GM12874 (cell line): ENCODE results near the gene PIWIL4.

Source experiments
- TF ChIP-seq, protein P1 (sequence below): IDR thresholded peaks from 2 replicates; pipeline ENCODE4 v1.5.1; 2011; ENCODE audit warnings: low read depth, mild to moderate bottlenecking, control low read depth, low read length, moderate library complexity; ENCODE audit not compliant: insufficient read depth

The PIWIL4 gene

DNA sequence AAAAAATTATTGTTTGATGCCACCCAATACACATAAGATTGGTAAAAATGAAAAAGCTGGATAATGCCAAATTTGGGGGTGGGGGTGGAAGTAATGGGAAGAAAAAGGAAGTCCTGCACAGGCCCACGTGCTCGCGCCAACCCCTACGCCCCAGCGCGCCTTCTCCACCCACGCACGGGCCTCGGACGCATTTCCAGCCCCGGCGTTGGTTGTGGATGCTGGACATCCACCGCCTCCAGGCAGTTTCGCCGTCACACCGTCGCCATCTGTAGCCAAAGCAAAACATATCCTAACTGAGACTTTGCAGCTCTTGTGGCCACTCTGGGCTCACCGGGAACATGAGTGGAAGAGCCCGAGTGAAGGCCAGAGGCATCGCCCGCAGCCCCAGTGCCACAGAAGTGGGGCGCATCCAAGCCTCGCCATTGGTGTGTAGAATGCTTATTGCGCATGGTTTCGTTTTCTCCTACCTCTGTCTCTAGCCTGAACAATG lies at the start of gene PIWIL4:
Gene PIWIL4, plus strand, starts transcription at position 188 of the 490 bp plus-strand sequence. Its CDS starts 151 bp downstream, at position 339.
- TF ChIP-seq, protein P1, sequence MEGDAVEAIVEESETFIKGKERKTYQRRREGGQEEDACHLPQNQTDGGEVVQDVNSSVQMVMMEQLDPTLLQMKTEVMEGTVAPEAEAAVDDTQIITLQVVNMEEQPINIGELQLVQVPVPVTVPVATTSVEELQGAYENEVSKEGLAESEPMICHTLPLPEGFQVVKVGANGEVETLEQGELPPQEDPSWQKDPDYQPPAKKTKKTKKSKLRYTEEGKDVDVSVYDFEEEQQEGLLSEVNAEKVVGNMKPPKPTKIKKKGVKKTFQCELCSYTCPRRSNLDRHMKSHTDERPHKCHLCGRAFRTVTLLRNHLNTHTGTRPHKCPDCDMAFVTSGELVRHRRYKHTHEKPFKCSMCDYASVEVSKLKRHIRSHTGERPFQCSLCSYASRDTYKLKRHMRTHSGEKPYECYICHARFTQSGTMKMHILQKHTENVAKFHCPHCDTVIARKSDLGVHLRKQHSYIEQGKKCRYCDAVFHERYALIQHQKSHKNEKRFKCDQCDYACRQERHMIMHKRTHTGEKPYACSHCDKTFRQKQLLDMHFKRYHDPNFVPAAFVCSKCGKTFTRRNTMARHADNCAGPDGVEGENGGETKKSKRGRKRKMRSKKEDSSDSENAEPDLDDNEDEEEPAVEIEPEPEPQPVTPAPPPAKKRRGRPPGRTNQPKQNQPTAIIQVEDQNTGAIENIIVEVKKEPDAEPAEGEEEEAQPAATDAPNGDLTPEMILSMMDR, result no peak

DNA sequence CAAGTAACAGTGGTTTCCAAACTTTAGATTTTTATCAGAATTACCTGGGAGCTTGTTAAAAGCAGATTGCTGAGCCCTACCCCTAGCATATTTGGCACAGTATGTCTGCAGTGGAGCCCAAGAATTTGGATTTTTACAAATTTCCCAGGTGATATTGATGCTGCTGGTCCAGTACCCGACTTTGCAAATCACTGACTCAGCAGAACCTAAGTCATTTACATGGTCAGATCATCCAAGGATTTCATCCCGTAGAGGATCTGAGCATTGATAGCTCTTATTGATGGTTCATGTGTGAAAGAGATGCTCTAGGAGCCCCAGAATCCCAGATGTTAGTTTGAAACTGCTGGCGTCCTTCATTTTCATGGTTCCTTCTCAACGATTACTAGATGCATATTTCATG lies 48.9 kb upstream of the PIWIL4 start:
- TF ChIP-seq, protein P1, result no peak

DNA sequence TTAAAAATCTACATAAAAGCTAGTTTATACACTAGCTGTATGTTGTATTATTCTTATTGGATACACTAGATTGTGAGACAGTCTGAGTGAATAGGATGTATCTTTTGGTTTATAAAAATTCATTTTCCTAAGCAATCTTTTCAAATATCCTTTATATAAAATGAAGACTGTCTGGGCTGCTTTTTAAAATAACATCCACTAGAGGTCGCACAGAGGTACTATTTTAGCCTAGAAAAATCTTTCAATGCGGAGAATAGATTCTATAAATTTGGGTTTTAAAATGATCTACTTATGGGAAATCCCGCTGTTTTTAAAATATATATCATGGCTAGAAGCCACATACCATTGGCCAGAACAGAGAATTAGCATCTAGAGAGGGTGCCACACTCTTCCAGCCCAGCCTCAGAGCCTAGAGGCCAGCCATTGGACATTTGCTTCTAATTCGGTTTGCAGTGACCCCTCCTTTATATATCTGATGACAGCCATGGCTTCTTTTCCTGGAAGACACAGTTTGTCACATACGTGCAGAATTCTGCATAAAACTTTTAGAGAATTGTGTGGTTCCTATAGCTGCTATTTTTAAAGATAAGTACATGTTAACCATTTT lies 47.6 kb upstream of the PIWIL4 start:
- TF ChIP-seq, protein P1, result 0 out of 2 replicates have a peak, but pooled peaks have one; percentile 12

DNA sequence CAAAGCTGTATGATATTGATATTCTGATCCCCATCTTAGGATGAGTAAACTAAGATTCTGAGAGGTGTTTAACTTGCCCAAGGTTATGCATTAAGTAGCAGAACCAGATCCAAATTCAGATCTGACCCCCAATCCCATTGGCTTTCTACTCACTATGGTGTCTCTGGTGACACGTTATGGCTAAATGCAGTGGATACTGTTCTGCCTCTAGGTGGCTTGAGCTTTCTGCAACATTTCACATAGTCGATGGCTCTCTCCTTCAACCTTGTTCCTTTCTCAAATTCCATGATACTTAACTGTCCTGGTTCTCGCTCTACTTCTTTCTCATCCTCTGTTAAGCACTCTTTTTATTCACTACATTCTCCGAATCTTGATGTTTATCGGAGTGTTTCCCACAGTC lies 45.5 kb upstream of the PIWIL4 start:
- TF ChIP-seq, protein P1, result peak; percentile 41; the same call in 1 of the 2 replicates

DNA sequence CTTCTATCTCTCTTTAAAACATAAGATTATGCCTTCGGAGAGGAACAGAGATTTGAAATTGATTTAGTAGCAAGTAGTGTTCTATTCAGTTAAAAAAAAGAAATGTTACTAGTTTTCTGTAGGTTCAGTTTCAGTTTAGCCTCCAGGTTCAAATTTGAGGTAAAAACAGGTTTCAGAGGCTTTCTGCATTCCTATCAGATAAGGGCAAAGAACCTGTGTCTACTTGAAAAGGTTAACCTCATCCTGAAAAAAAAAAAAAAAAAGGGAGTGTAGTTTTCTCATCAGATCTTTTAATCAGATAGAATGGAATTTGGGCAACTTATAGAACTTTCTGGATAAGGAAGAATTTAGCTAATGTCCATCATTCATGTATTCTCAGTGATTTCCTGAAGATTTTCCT lies 42.8 kb upstream of the PIWIL4 start:
- TF ChIP-seq, protein P1, result no peak

DNA sequence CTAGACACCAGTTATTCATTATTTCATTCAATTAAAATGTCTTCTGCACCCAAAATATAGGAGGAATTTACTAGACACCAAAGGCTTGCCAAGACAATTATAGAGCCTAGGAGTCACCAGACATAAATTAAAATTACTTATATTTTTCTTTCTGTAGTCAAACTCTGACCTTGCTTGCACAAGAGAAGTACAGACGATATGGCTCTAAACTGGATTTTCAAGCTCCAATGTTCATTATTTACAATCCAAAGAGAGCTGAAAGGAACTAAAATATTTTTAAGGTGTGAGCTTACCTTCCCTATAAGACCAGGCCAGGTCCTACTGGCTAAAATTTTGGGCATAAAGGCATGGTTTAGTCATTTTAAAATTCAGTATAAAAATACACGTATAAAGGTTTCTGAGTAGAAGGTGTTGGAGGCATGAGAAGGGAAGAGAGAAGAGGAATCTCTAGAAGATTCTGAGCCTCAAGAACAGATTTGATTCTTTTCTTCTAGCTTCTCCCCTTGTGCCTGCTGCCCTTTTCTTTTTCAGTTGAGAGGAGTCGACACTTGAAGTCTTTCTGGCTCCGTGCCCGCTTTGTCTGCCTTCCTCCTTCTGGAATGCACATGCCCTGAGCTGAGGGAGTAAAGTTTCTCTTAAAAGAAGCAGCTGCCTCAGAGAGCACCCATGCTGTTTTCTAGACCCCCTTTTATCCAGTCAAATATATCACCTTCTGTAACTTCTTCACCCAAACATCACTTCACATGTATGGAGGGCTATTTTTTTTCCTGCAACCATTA lies 41.4 kb upstream of the PIWIL4 start:
- TF ChIP-seq, protein P1, result no peak

DNA sequence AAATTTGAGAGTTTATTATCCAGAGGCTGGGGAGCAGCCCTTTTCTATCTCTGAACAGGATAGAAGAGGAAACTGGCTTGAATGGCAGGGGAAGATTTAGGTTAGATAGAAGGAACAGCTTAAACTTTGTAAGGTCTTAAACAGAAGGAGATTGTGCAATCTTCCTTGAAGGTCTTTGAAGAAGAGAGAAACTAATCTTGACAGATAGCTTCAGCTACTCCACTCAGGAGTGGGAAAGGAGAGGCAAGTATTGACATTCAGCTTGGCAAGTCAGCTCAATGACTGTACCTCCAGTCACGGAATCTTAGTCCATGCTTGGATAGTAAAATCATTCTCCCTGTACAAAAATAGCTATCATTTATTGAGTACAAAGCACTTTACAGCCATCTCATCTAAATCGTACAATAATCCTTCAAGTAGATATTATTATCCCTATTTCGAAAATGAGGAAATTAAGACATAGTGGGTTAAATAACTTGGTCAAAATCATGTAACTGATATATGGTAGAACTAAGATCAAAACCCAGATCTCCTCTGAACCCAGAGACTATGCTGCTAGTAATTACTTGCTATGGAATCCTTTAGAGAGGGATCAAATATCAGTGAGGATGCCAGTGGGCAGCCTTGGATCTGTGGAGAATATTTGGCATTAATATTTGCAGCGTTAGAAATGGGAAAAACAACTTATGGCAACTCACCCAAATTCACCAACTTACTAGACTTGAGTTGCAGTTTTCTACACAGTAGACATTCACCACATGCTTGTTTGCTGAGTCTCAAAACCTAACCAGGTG lies 40.3 kb upstream of the PIWIL4 start:
- TF ChIP-seq, protein P1, result no peak
